GM12874 (cell line): ENCODE results near the gene PTX4.

ENCODE experiments used
- CTCF ChIP-seq: IDR thresholded peaks from 2 replicates; pipeline ENCODE4 v1.5.1; 2011; ENCODE audit warnings: low read depth, mild to moderate bottlenecking, control low read depth, low read length, moderate library complexity; ENCODE audit not compliant: insufficient read depth

Gene PTX4

GRCh38 chr16:1519831-1520230 is 31.1 kb upstream of the PTX4 start:
- TF ChIP-seq CTCF = no peak

- TF ChIP-seq CTCF = no peak
Measured at GRCh38 chr16:1518626-1519135, 29.9 kb upstream of the PTX4 start.

- TF ChIP-seq CTCF = no peak
Measured at GRCh38 chr16:1514507-1514906, 25.8 kb upstream of the PTX4 start.

GRCh38 chr16:1512774-1513173 is 24.0 kb upstream of the PTX4 start:
- no peak for TF ChIP-seq CTCF

GRCh38 chr16:1511662-1512569 is 23.2 kb upstream of the PTX4 start:
- no peak for TF ChIP-seq CTCF

GRCh38 chr16:1510941-1511351 is 22.2 kb upstream of the PTX4 start:
- no peak for TF ChIP-seq CTCF

- no peak for TF ChIP-seq CTCF
Measured at GRCh38 chr16:1510272-1510671, 21.5 kb upstream of the PTX4 start.
